GM03348 (cell line): ENCODE results near the gene LRRN2.
"Not testable (repeated sequence)": the region's sequence is repeated elsewhere in the genome, so short reads cannot be mapped to it uniquely, and the experiment has no call there.

Source experiments
- DNase-seq: peaks from one replicate; pipeline ENCODE4 v3.0.0; 2012; ENCODE audit warnings: low spot score

Gene LRRN2

DNA sequence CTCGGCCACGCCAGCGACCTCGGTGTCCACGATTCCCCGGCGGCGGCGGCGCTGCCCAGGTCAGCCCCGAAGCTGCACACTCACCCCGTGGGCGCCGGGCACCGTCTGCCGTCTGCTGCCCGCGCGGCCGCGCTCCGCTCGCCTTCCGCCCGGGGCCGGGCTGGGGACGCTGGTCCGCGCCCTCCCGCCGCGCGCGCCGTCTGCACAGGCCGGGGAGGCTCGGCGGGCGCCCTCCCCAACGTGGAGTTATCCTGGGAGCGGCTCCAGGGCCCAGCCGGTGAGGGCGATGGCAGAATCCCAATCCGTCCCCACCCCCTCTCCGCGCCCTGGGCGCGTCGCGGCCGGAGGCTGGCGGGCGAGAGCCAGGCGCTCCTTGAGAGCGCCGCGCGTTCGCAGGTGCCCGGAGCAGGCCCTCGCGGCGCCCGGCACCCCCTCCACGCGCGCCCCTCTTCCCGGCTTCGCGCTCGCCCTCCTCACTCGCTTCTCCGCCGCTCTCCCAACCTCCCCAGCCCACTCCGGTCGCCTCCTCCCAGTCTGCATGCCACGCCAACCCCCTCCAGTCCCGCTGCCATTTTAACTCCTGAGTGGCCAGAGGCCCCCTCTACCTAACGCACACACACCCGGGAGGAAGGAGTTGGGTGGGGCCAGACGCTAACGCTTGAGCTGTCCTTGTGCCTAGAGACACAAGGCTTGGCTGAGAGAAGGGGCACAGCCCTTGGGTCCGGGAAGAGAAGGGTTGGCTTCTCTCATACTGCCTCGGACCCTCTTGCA lies at the start of gene LRRN2:
TSS of gene LRRN2 (minus strand) at position 503 of the 771 bp plus-strand sequence. CDS start 65,746 bp downstream, outside the sequence.
- peak; percentile 50 for DNase-seq

DNA sequence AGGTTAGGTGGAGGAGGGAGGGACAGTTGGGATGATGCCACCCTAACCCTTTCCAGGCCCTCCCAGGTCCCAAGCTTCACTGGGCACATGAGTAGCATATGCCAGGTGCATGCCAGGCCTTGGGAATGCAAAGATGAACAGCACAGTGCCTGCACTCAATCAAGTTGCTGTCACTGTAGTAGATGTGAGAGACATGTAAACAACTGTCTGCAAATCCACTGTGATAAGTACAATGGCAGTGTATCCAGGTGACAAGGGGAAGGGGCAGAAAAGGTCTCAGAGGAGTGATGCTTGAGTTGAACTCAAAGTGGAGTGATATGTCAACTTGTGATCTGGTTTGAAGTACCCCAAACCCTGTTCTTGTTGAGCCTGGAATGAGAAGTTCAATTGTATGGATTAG lies 49.5 kb upstream of the LRRN2 start:
- no peak for DNase-seq

DNA sequence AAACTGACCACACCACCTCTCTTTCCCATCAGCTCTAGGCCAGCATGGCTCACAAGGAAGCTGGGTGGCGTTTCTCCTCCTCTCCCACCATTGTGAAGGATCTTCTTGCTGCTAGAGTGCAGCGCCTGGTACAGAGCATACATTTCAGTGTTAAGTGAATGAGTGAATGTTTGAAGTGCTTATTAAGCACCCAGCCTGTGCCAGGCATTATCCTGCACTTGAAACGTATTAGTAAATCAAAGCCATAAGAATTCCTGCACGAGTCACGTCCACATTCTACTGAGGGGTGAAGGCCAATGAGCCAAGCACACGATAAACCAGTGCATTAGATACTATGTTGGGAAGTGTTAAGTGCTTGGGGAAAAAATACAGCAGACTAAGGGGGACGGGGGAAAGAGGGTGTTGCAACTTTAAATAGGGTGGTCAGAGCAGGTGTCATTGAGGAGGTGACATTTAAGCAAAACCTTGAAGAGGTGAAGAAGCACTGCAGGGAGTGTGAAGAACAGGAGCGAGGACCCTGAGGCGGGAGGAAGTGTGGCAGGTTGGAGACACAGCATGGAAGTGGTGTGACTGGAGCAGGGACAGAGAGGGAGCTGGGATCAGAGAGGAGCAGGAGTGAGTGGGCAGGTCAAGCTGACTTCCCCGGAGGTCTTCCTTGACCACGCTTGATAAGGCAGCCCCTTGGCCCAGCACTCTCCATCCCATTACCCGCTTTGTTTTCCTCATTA lies 48.5 kb upstream of the LRRN2 start:
- no peak for DNase-seq

DNA sequence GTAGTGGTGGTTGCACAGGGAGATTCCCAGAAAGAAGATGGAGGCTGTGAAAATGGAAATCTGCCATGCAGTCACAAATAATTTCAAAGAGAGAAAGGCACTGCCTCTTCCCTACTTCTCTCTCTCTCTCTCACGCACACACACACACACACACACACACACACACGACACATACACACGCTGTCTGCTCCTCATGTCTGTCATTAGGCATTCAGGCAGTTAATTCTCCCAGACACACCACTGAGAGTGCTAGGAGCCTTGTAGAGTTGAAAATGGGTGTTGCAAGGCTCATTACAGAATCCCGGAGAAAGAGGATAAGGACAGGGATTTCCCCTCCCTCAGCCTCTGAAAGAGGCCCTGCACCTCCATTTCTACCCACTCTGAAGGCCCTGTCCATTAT lies 47.8 kb upstream of the LRRN2 start:
- no peak for DNase-seq

DNA sequence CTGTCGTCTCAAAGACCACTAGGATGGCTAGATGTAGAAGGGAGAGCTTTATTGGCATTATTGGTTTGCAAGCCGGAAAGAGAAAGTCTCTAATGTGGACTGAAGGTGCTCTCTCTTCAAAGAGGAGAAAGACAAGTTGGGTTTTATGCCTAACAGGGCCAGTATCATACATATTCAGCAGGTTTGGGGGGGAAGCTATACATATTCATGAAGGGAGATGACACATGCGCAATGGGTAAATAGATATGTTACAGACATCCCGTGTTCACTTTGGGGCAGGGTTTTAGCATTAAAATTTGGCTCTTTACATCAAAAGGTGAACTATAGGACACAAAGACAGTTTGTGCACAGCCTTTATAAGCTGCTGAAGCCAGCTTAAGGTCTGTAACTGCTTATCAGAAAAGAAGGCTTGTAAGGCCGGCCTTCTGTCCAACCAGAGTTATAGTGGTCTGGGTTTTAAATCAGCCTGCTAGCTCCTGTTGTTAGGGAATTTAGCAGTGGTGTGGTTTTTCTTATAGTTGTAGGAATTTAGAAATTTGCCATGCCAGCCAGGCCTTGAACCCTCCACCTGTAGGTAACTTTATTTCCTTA lies 46.5 kb upstream of the LRRN2 start:
- no peak for DNase-seq

DNA sequence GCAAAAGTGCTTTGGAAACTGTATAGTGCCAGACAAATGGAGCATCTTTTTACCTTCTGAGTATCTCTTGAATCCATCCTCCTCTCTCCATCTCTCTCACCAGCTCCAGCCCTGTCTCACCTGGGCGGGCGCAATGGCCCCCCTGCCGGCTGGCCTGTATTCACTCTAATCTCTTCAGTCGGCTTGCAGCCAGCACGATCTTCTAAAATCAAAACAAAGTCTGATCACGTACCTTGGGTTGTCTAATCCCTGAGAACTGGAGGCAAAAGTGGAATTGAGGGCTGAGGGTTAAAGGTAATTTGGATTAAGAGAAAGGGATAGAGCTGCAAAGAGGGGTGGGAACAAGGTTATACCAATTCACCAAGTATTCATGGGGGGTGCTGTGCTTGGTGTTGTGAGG lies 46.0 kb upstream of the LRRN2 start:
- no peak for DNase-seq

DNA sequence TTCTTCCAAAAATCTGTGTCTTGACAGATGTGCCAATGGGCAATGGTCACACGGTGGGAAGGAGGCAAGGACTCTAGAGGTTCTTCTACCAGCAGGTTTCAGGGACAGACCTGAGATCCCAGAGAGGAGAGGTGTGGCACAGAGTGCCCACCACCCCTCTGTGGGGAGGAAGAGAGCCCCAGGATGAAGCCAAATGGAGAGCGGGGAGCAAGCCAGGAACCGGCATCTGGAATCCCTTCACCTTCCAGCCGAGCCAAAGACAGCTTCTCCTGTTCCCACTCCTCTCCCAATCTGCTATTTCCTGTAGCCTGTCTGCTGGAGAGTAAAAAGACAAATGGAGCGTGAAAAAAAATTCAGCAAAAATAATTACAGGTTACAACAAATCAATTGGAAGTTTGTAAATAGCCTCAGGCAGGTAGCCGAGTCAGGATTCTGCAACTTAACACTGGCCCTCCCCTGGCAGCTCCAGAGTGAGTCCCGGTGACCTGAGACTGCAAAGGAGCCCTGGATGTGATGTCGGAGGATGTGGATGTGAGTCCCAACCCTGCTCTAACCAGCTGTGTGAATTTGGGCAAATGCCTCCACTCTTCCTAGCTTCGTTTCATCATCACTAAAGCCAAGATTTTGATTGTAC lies 45.4 kb upstream of the LRRN2 start:
- no peak for DNase-seq

DNA sequence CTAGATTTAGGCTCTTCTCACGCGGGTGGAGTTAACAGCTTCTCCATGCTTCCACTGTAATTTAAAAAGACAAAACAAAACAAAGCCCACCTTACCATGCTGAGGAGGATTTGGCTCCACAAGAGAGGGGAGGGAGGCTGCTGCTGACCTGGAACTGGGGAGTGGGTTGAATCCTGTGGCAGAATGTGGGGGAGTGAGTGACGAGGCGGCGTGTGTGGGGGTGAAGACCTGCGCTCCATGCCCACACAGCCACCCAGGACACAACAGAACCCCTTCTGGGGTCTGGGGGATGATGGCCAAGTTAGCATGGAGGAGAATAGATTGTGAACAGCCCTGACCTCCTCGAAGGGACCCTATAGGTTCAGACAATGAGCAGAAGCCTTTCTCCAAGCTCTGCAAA lies 44.0 kb upstream of the LRRN2 start:
- DNase-seq, result no peak

DNA sequence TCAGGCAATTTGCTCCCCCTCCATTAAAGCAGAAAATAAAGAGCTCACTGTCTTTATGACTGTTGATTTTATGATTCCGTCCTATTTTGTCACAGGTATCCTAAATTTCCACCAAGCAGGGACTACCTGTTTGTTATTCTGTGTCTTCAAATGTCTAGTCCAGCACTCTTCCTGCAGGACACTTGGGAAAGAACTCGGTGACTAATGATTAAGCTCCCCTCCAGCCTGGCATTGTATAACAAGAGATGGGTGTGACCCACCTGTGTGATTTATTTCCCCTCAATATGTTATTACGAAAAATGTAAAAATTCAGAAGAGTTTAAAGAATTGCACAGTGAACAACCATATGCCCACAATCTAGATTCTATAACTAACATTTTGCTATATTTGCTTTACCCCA lies 42.9 kb upstream of the LRRN2 start:
- no peak for DNase-seq

DNA sequence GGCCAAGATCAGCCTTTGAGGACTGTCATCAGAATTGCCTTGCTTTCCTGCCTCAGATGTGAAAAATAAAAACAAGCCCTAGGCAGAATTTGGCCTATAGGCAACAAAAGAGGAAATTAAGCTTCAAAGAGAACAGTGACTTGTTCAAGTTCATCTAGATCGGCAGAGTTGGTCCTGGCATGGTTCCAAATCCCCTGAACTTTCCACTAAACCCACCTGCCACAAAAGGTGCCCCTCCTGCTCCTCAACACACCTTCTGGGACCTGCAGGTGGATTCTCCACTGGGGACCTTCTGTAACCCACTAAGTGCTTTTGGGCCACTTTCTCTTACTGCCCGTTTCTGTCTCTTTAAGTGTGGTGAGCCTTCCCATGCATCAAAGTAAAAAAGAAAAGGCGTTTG lies 42.5 kb upstream of the LRRN2 start:
- no peak for DNase-seq

DNA sequence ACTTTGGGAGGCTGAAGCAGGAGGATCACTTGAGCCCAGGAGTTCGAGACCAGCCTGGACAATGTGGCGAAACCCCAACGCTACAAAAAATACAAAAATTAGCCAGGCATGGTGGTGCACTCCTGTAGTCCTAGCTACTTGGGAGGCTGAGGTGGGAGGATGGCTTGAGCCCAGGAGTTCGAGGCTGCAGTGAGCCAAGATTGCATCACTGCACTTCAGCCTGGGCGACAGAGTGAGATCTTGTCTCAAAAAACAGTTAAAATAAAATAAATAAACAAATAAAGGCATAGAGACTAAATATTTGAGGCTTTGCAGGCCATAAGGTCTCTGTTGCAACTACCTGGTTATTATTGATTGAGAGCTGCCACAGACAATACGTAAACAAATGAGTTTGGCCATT lies 41.9 kb upstream of the LRRN2 start:
- not testable (repeated sequence) for DNase-seq

DNA sequence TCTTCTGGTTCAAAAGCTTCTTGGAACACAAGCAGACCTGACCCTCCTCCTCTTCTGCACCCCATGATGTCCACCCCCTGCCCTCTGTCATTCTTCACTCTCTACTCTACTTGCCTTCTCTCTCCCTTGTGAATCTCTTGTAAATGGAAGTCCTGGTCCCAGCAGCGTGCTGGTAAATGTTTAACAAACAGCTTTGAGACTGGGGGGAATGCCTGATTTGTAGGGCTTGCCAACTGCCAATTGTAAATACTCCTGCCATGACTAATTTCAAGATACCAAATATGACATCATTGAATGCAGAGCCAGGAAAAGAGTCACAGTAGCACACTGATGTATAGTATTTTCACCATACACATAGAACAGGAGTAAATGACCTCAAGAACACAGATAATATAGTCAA lies 40.9 kb upstream of the LRRN2 start:
- no peak for DNase-seq

DNA sequence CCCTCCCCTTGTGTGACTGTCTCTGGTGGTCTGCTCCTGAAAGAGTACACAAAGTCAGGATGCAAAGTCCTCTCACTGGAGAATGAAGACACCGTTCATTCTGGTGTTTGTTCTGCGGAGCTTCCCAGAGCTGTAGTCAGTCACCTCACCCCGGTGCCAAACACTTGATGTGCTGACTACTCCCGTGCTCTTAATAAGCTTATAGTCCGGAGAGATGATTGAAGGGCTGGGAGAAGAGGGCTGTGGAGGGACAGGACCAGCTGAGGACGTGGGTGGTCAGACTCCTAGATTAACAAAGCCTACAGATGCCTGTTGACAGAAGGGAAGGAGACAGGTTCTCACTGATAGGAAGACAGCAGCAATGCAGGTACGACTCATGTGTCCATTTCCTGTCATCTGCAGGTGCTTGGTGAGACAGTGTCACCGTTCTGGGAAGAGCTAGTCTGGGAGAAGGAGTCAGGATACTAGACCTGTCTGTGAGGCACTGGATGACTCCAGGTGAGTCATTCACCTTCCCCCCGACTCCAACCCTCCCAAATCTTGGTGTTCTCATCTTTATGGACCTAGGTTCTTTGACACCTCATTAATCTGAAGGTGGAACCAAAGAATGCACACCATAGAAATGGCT lies 40.4 kb upstream of the LRRN2 start:
- no peak for DNase-seq

DNA sequence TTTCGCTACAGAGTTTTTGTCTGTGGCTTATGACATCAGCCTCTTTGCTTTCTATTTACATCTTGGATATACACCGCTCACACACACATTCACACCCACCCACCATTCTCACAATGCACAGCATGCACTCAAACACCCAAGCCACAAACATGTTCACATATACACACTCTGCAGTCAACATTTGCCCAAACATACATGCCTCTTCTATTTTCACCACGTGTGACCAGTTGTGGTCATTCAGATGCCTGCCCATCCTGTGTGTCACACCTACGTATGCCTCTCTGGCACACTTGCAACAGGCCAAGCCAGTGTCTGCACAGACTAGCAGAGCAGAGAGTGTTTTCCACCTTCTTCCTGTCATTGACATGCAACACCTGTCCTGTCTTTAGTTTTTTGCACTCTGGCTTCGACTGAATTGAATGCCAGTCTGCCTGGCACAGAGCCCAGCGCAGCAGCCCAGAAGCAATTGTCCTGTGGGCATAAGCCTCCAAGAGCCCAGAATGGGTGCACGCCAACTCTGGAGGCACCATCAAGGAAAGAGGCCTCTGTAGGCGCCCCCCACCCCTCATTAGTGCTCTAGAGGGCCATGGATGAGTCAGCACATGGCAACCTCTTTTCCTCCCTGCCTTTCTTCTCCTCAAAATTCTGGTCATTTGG lies 37.7 kb upstream of the LRRN2 start:
- no peak for DNase-seq

DNA sequence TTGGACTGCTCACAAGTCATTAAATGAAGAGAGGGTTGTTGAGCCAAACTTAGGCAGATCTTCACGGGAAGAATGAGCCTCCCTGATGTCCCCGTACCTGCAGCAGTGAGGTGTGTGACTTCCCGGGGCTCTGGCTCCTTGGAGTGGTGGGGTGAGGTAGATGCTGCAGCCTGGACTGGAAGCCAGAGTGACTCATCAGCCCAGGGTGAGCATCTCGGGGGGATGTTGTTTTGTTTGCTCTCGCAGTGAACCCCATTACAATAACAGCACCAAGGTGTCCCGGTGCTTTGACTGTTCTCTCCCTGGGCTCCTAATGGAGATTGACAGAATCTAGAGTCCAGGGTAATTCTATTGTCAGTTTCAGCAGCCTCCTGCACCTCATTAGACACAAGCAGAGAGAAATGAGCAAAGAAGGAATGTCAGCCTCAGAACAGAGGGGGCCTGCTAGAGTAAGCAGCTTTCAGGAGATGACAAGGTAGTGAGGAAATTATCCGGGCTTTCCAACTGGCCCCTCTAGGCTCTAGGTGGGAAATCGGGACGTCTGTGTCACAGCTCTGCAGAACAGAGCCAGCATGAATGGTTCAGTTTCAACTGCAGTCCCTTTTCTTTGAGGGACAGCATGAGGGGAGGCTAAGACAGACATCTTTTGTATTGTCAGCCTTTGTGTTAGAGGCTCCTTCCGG lies 36.0 kb upstream of the LRRN2 start:
- DNase-seq, result no peak

DNA sequence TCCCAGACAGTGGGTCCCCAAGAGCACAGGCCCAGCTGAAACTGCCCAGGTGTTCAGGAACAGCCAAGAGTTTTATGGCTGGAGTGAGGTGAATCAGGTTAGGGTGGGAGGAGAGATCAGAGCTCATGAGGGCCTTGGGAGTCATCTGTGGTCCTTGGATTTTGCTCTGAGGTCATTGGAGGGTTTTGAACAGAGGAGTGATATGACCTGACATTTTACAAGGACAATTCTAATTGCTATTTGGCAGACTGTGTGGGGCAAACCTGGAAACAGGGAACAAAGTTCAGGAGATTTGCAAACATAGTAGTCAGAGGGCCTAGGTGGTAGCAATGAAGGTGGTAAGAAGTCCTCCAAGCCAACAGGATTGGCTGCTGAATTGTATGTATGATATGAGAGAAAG lies 31.1 kb upstream of the LRRN2 start:
- no peak for DNase-seq

DNA sequence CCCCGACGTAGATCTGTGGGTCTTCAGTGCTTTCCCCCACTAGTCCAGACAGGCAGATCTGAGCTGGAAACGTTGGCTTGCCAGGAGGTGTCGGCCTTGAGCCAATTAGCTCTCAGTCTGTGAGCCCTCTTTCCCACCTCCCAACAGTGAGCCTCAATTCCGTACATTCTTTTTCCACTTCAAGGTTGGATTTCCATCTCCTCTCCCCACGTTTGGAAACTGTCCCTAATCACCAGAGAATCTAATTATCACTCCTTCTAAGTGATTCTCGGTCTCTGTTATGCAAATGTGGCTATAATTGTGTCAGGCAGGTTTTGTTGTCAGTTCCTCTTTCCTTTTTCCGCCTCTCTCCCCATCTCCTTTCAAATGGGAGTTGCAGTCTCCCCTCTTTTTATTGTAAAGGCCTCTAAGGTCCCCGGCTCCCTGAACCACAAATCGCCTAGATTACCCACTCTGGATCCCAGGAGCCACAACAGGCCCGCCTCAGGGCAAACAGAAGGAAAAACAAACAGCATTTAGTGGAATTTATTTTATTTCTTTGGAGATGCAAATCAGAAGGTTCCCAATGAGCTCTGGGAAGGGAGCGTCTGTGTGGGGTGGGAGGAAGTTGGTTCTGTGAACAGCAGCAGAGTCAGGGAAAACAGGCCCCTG lies 29.4 kb upstream of the LRRN2 start:
- DNase-seq, result no peak

DNA sequence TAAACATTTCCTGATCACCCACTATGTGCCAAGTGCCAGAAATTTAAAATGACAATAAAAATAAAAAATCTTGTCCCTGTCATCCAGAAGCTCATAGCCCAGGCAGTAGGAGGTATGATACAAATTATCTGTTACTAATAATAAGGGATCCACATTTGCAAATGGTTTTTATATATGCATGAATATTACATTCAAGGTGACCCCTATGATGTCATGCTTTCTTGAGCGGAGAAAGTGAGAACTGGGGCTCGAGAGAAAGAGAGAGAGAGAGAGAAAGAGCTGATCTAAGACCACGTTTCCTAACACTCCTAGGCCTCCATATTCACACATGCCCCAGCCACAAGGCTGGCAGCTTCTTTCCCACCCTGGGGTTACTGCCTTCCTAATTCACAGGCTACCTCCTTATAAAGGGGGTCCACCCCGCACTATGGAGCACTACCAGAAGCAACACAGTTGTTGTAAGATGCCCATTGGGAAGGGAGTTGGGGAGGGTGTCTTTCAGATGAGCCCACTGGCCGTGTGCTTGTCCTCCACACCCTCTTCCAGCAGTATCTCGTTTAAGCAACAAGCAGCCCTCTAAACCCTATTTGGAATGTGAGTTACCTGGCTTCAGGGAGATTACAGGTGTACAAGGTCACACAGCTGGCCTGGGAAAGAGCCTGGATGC lies 28.8 kb upstream of the LRRN2 start:
- no peak for DNase-seq

DNA sequence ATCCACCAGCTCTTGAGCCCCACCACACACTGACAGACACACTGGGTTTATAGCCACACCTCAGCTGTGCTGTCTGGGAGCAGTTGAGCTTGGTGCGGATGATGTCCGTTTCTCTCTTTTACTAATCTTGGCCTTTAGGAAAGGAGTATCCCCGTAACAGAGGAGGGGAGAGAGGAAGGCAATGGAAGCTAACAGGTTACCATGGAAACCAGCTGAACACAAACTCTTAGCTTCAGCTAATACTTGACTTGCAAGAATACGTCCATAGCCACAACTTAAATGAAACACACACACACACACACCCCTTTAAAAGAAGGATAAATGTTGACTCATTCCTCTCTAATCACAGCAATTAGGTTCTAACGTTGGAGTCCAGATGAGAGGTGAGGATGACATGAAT lies 28.0 kb upstream of the LRRN2 start:
- DNase-seq, result no peak
